ENCODE results near the gene CDK6. TPM values are rescaled to one million over a fixed set of nuclear protein-coding genes. Genes with fewer than 3 reads are reported as not detected.

Gene CDK6
- total and polyA plus RNA-seq, 2 experiments from 2014 or later: 7.4 to 23.7 TPM

GRCh38 chr7:92823042-92823441, 13.3 kb downstream of the CDK6 start:
- H4K20me1 ChIP-seq (replicated peaks; ENCODE audit: insufficient read depth): no peaks in the 10 kb centered on the region

More at GRCh38 chr7:92823042-92823441, 13.3 kb downstream of the CDK6 start:
- Histone ChIP-seq H3F3A (replicated peaks; ENCODE audit: low read depth) (no peaks in the 10 kb centered on the region), H3K36me3 (ENCODE audit: insufficient read depth) (no peaks in the 10 kb centered on the region), H3K4me2 (no peak overlapping the region), H3K4me3 (no peak overlapping the region), H3K79me2 (replicated peaks; ENCODE audit: insufficient read depth) (peaks cover 85% of the 10 kb centered on the region), H3K9me2 (ENCODE audit: insufficient read depth) (no peaks in the 10 kb centered on the region), H2AFZ (no peak overlapping the region), H3K4me1 (ENCODE audit: insufficient read depth) (peaks cover 25% of the 10 kb centered on the region), H3K27ac (ENCODE audit: low read depth) (no peak overlapping the region), H3K27me3 (ENCODE audit: insufficient read depth) (no peaks in the 10 kb centered on the region)
- no peaks in the 10 kb centered on the region for H3K27me3 Mint-ChIP-seq (ENCODE audit: insufficient read depth, low read depth, poor library complexity)
- no peak overlapping the region for H3K4me3 Mint-ChIP-seq
- no peaks in the 10 kb centered on the region for H3K9me3 Mint-ChIP-seq
- TF ChIP-seq ZNF462 (CRISPR knock-in tag; IDR thresholded peaks at IDR 0.05) (no peak), CREB1 (CRISPR knock-in tag; IDR thresholded peaks at IDR 0.05; ENCODE audit: low read depth) (no peak), EZH2 (IDR thresholded peaks at IDR 0.05; ENCODE audit: low read depth, unreplicated experiment) (no peak), JUNB (IDR thresholded peaks at IDR 0.05; ENCODE audit: unreplicated experiment) (no peak), ZNF114 (CRISPR knock-in tag; IDR thresholded peaks at IDR 0.05) (no peak), ETS1 (IDR thresholded peaks at IDR 0.05) (no peak), NANOG (IDR thresholded peaks at IDR 0.05; ENCODE audit: borderline replicate concordance) (no peak), EZH2phosphoT487 (IDR thresholded peaks at IDR 0.05; ENCODE audit: unreplicated experiment) (no peak), ZNF331 (CRISPR knock-in tag; IDR thresholded peaks at IDR 0.05; ENCODE audit: low read depth) (no peak), POLR2AphosphoS5 (IDR thresholded peaks at IDR 0.05; ENCODE audit: low read depth) (no peak), STAT1 (IDR thresholded peaks at IDR 0.05; ENCODE audit: unreplicated experiment) (no peak)
- TF ChIP-seq, protein P1, sequence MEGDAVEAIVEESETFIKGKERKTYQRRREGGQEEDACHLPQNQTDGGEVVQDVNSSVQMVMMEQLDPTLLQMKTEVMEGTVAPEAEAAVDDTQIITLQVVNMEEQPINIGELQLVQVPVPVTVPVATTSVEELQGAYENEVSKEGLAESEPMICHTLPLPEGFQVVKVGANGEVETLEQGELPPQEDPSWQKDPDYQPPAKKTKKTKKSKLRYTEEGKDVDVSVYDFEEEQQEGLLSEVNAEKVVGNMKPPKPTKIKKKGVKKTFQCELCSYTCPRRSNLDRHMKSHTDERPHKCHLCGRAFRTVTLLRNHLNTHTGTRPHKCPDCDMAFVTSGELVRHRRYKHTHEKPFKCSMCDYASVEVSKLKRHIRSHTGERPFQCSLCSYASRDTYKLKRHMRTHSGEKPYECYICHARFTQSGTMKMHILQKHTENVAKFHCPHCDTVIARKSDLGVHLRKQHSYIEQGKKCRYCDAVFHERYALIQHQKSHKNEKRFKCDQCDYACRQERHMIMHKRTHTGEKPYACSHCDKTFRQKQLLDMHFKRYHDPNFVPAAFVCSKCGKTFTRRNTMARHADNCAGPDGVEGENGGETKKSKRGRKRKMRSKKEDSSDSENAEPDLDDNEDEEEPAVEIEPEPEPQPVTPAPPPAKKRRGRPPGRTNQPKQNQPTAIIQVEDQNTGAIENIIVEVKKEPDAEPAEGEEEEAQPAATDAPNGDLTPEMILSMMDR (conservative IDR thresholded peaks at IDR 0.05; ENCODE audit: low read depth in 2 of 2): no peak
- TF ChIP-seq, protein P2, sequence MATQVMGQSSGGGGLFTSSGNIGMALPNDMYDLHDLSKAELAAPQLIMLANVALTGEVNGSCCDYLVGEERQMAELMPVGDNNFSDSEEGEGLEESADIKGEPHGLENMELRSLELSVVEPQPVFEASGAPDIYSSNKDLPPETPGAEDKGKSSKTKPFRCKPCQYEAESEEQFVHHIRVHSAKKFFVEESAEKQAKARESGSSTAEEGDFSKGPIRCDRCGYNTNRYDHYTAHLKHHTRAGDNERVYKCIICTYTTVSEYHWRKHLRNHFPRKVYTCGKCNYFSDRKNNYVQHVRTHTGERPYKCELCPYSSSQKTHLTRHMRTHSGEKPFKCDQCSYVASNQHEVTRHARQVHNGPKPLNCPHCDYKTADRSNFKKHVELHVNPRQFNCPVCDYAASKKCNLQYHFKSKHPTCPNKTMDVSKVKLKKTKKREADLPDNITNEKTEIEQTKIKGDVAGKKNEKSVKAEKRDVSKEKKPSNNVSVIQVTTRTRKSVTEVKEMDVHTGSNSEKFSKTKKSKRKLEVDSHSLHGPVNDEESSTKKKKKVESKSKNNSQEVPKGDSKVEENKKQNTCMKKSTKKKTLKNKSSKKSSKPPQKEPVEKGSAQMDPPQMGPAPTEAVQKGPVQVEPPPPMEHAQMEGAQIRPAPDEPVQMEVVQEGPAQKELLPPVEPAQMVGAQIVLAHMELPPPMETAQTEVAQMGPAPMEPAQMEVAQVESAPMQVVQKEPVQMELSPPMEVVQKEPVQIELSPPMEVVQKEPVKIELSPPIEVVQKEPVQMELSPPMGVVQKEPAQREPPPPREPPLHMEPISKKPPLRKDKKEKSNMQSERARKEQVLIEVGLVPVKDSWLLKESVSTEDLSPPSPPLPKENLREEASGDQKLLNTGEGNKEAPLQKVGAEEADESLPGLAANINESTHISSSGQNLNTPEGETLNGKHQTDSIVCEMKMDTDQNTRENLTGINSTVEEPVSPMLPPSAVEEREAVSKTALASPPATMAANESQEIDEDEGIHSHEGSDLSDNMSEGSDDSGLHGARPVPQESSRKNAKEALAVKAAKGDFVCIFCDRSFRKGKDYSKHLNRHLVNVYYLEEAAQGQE (IDR thresholded peaks at IDR 0.05; ENCODE audit: unreplicated experiment): no peak
- H3K27ac Mint-ChIP-seq: no peak overlapping the region
- peaks cover 41% of the 10 kb centered on the region for H3K4me1 Mint-ChIP-seq
- no peak for ATAC-seq
- H3K36me3 Mint-ChIP-seq (ENCODE audit: low read depth): peaks cover 7% of the 10 kb centered on the region; the same call in 1 of the 3 replicates
- no peak for DNase-seq (ENCODE audit: low spot score)
